Karpas-422 (cell line): Measurements from ENCODE around the gene RPUSD1. TPM values are rescaled to one million over a fixed set of nuclear protein-coding genes. Genes with fewer than 3 reads are reported as not detected.

Experiments used
- DNase-seq: peaks from one replicate; pipeline ENCODE4 v3.0.0-alpha.2; 2015
- H2AFZ ChIP-seq: fragments of 200-600 bp; sonication (generic); 2 replicates; pipeline ENCODE4 v1.6.1; 2014; ENCODE audit warnings: antibody characterized with exemption, low read length, mixed read lengths
- H3K27ac ChIP-seq: fragments of 200-600 bp; sonication (generic); 2 replicates; pipeline ENCODE4 v1.5.1; 2014; ENCODE audit warnings: mild to moderate bottlenecking, low read length, moderate library complexity
- H3K27me3 ChIP-seq: fragments of 200-600 bp; sonication (generic); 2 replicates; pipeline ENCODE4 v1.6.1; 2014; ENCODE audit warnings: low read length, mixed read lengths
- H3K36me3 ChIP-seq: fragments of 200-600 bp; sonication (generic); 2 replicates; pipeline ENCODE4 v1.6.1; 2014; ENCODE audit warnings: low read length, mixed read lengths; ENCODE audit not compliant: insufficient read depth
- H3K4me1 ChIP-seq: fragments of 200-600 bp; sonication (generic); 2 replicates; pipeline ENCODE4 v1.6.1; 2014; ENCODE audit warnings: mild to moderate bottlenecking, low read length, mixed read lengths
- H3K4me2 ChIP-seq: fragments of 200-600 bp; sonication (generic); 2 replicates; pipeline ENCODE4 v1.6.1; 2014; ENCODE audit warnings: low read length, low read depth, mild to moderate bottlenecking; ENCODE audit not compliant: poor library complexity, severe bottlenecking
- H3K4me3 ChIP-seq: fragments of 200-600 bp; sonication (generic); 2 replicates; pipeline ENCODE4 v1.5.1; 2014; ENCODE audit warnings: mild to moderate bottlenecking, antibody characterized with exemption, low read length, mixed read lengths
- H3K79me2 ChIP-seq: fragments of 200-600 bp; sonication (generic); 2 replicates; pipeline ENCODE4 v1.6.1; 2014; ENCODE audit warnings: mild to moderate bottlenecking, low read length, mixed read lengths
- H3K9ac ChIP-seq: fragments of 200-600 bp; sonication (generic); 2 replicates; pipeline ENCODE4 v1.6.0; 2014; ENCODE audit warnings: low read length
- H3K9me2 ChIP-seq: fragments of 200-600 bp; sonication (generic), shearing (Covaris generic); replicated peaks from 2 replicates; pipeline ENCODE4 v1.6.0; 2014; ENCODE audit warnings: mild to moderate bottlenecking, low read length, moderate library complexity; ENCODE audit not compliant: insufficient read depth
- H3K9me3 ChIP-seq: fragments of 300-700, 200-600 bp; sonication (generic); 2 replicates; pipeline ENCODE4 v1.6.1; 2014; ENCODE audit warnings: low read length, mixed read lengths
- H4K20me1 ChIP-seq: fragments of 200-600 bp; sonication (generic); 2 replicates; pipeline ENCODE4 v1.6.1; 2014; ENCODE audit warnings: mild to moderate bottlenecking, antibody characterized with exemption, low read length, low read depth; ENCODE audit not compliant: insufficient read depth
- total RNA-seq: library from RNA; depleted of rRNA; stranded (reverse); fragments of >200 nt; shearing (Covaris generic); gene quantifications from 2 replicates; pipeline ENCODE4 v1.2.3, GENCODE V29; 2014; ENCODE audit warnings: low replicate concordance

RPUSD1 gene
- total RNA-seq, 1 experiment from 2014 or later, result 26.6 TPM

- Histone ChIP-seq H3K9ac (peak within 1 kb of the TSS; percentile 98), H2AFZ (peak within 1 kb of the TSS; percentile 52; the same call in 1 of the 2 replicates), H3K4me2 (peak within 1 kb of the TSS; percentile 98), H3K9me3 (no peaks in the 10 kb centered on the region), H3K4me1 (peaks cover 41% of the 10 kb centered on the region), H3K36me3 (0 out of 2 replicates have a peak, but pooled peaks cover 6% of the 10 kb centered on the region), H3K27ac (peak within 1 kb of the TSS; percentile 99), H3K9me2 (no peaks in the 10 kb centered on the region), H3K79me2 (peaks cover 7% of the 10 kb centered on the region; the same call in 1 of the 2 replicates), H3K27me3 (no peaks in the 10 kb centered on the region), H3K4me3 (peak within 1 kb of the TSS; percentile 94), H4K20me1 (no peaks in the 10 kb centered on the region)
- peak; percentile 98 for DNase-seq
Observed at GRCh38 chr16:740764-741505, 47.2 kb downstream of the RPUSD1 start, which contains the start of gene CIAO3. Gene CIAO3 (minus strand): TSS chr16:740997. CDS start chr16:740985, 12 bp downstream.

- peak overlapping the region; percentile 99 for H3K27ac ChIP-seq
- H3K9ac ChIP-seq, result peak overlapping the region; percentile 98
- peak overlapping the region; percentile 98 for H3K4me2 ChIP-seq
- peak overlapping the region; percentile 94 for H3K4me3 ChIP-seq
- H3K9me2 ChIP-seq, result no peaks in the 10 kb centered on the region
- DNase-seq, result no peak
- H3K27me3 ChIP-seq, result no peaks in the 10 kb centered on the region
- no peaks in the 10 kb centered on the region for H3K9me3 ChIP-seq
- H4K20me1 ChIP-seq, result no peaks in the 10 kb centered on the region
- no peak overlapping the region for H2AFZ ChIP-seq
- H3K79me2 ChIP-seq, result peaks cover 7% of the 10 kb centered on the region; the same call in 1 of the 2 replicates
- 0 out of 2 replicates have a peak, but pooled peaks cover 6% of the 10 kb centered on the region for H3K36me3 ChIP-seq
- peaks cover 41% of the 10 kb centered on the region for H3K4me1 ChIP-seq
Observed at GRCh38 chr16:740459-740763, 47.8 kb downstream of the RPUSD1 start.

- 0 out of 2 replicates have a peak, but pooled peaks cover 6% of the 10 kb centered on the region for H3K36me3 ChIP-seq
- H3K27ac ChIP-seq, result peak overlapping the region; percentile 99
- H3K27me3 ChIP-seq, result no peaks in the 10 kb centered on the region
- no peaks in the 10 kb centered on the region for H3K9me3 ChIP-seq
- peak overlapping the region; percentile 94 for H3K4me3 ChIP-seq
- peaks cover 41% of the 10 kb centered on the region for H3K4me1 ChIP-seq
- peaks cover 7% of the 10 kb centered on the region; the same call in 1 of the 2 replicates for H3K79me2 ChIP-seq
- no peaks in the 10 kb centered on the region for H4K20me1 ChIP-seq
- H3K9me2 ChIP-seq, result no peaks in the 10 kb centered on the region
- H3K4me2 ChIP-seq, result peak overlapping the region; percentile 98
- DNase-seq, result peak; percentile 48
- peak overlapping the region; percentile 98 for H3K9ac ChIP-seq
- H2AFZ ChIP-seq, result no peak overlapping the region
Observed at GRCh38 chr16:739560-740458, 48.4 kb downstream of the RPUSD1 start.

GRCh38 chr16:736936-737481 lies 51.2 kb downstream of the RPUSD1 start:
- H2AFZ ChIP-seq, result no peak overlapping the region
- H3K9me3 ChIP-seq, result no peaks in the 10 kb centered on the region
- no peaks in the 10 kb centered on the region for H4K20me1 ChIP-seq
- H3K4me1 ChIP-seq, result peaks cover 41% of the 10 kb centered on the region
- peaks cover 7% of the 10 kb centered on the region; the same call in 1 of the 2 replicates for H3K79me2 ChIP-seq
- H3K4me3 ChIP-seq, result peak overlapping the region; percentile 64
- H3K36me3 ChIP-seq, result peaks cover 14% of the 10 kb centered on the region; the same call in 1 of the 2 replicates
- H3K27me3 ChIP-seq, result no peaks in the 10 kb centered on the region
- H3K9ac ChIP-seq, result peak overlapping the region; percentile 98
- peak overlapping the region; percentile 98 for H3K4me2 ChIP-seq
- peak overlapping the region; percentile 99 for H3K27ac ChIP-seq
- no peaks in the 10 kb centered on the region for H3K9me2 ChIP-seq
- no peak for DNase-seq

- no peaks in the 10 kb centered on the region for H3K9me2 ChIP-seq
- H3K9me3 ChIP-seq, result no peaks in the 10 kb centered on the region
- H4K20me1 ChIP-seq, result no peaks in the 10 kb centered on the region
- peaks cover 14% of the 10 kb centered on the region; the same call in 1 of the 2 replicates for H3K36me3 ChIP-seq
- no peak overlapping the region for H2AFZ ChIP-seq
- H3K4me3 ChIP-seq, result no peak overlapping the region
- H3K27me3 ChIP-seq, result no peaks in the 10 kb centered on the region
- DNase-seq, result no peak
- peaks cover 7% of the 10 kb centered on the region; the same call in 1 of the 2 replicates for H3K79me2 ChIP-seq
- H3K4me2 ChIP-seq, result no peak overlapping the region
- H3K9ac ChIP-seq, result no peak overlapping the region
- peak overlapping the region; percentile 99; the same call in 1 of the 2 replicates for H3K27ac ChIP-seq
- H3K4me1 ChIP-seq, result peaks cover 49% of the 10 kb centered on the region
Observed at GRCh38 chr16:735982-736453, 52.2 kb downstream of the RPUSD1 start.

- peaks cover 5% of the 10 kb centered on the region for H3K79me2 ChIP-seq
- peaks cover 15% of the 10 kb centered on the region; the same call in 1 of the 2 replicates for H3K36me3 ChIP-seq
- H2AFZ ChIP-seq, result no peak overlapping the region
- H3K4me2 ChIP-seq, result no peak overlapping the region
- peak overlapping the region; percentile 99; the same call in 1 of the 2 replicates for H3K27ac ChIP-seq
- no peaks in the 10 kb centered on the region for H3K9me2 ChIP-seq
- H3K27me3 ChIP-seq, result no peaks in the 10 kb centered on the region
- peaks cover 55% of the 10 kb centered on the region for H3K4me1 ChIP-seq
- H3K9ac ChIP-seq, result no peak overlapping the region
- no peak for DNase-seq
- no peak overlapping the region for H3K4me3 ChIP-seq
- no peaks in the 10 kb centered on the region for H4K20me1 ChIP-seq
- H3K9me3 ChIP-seq, result no peaks in the 10 kb centered on the region
Observed at GRCh38 chr16:734981-735881, 53.0 kb downstream of the RPUSD1 start.
